Erythroblast (primary cell): ENCODE measurements around the gene ECI1.

ENCODE experiments used
- GATA1 ChIP-seq: IDR thresholded peaks from 2 replicates; pipeline ENCODE4 v1.6.1; 2011; ENCODE audit warnings: low read depth, mild to moderate bottlenecking, control low read depth, low read length, moderate library complexity
- POLR2A ChIP-seq: IDR thresholded peaks from 2 replicates; pipeline ENCODE4 v1.6.1; 2011; ENCODE audit warnings: mild to moderate bottlenecking, low read length

- TF ChIP-seq POLR2A (no peak), GATA1 (no peak)
Measured at GRCh38 chr16:2236337-2237101, 14.9 kb downstream of the ECI1 start, which contains the start of gene DNASE1L2.
